Activated CD8-positive, alpha-beta T cell treated with anti-CD3 and anti-CD28 coated beads for 36 hours (primary cell): ENCODE results near the gene GRK5. TPM values are rescaled to one million over a fixed set of nuclear protein-coding genes. Genes with fewer than 3 reads are reported as not detected.

Experiments used
- ATAC-seq: fragments of 200-7000 bp; cut with Tn5 transposase; one replicate; pipeline ENCODE4 v1.10.0; 2021; ENCODE audit warnings: mild to moderate bottlenecking, moderate library complexity
- CTCF ChIA-PET: fragments of 350-600 bp; sonication (Branson Sonifier 250); formaldehyde crosslinking; loops from one replicate; lab custom pipeline; 2021; ENCODE audit warnings: antibody characterized with exemption; lab: Charles Lee
- POLR2A ChIA-PET: fragments of 350-600 bp; sonication (Branson Sonifier 250); formaldehyde crosslinking; loops from one replicate; lab custom pipeline; 2021; ENCODE audit warnings: antibody characterized with exemption; lab: Charles Lee
- DNase-seq: peaks from one replicate; pipeline ENCODE4 v3.0.0-alpha.2; 2020
- H3K27ac Mint-ChIP-seq: one replicate; pipeline ENCODE4 v1.8.0; 2021; ENCODE audit warnings: mild to moderate bottlenecking, mixed read lengths
- H3K27me3 Mint-ChIP-seq: one replicate; pipeline ENCODE4 v1.8.0; 2021; ENCODE audit warnings: mixed read lengths
- H3K36me3 Mint-ChIP-seq: one replicate; pipeline ENCODE4 v1.8.0; 2021; ENCODE audit warnings: low read depth, mixed read lengths
- H3K4me1 Mint-ChIP-seq: one replicate; pipeline ENCODE4 v1.8.0; 2021; ENCODE audit warnings: low read depth, mixed read lengths
- H3K4me3 Mint-ChIP-seq: one replicate; pipeline ENCODE4 v1.8.0; 2021; ENCODE audit warnings: mild to moderate bottlenecking, moderate library complexity, mixed read lengths
- H3K9me3 Mint-ChIP-seq: one replicate; pipeline ENCODE4 v1.8.0; 2021; ENCODE audit warnings: mixed read lengths
- intact Hi-C: fragments of 100-400 bp; cut with micrococcal nuclease; formaldehyde crosslinking; loops from one replicate; pipeline ENCODE4 v1.10.0; 2022
- total RNA-seq, 2 experiments: library from RNA; stranded (reverse); gene quantifications; one replicate each; pipeline ENCODE4 v1.2.3, GENCODE V29; 2021
- TF ChIP-seq, protein P1 (sequence below): fragments of 200-600 bp; IDR thresholded peaks from one replicate; pipeline ENCODE4 v1.8.0; 2022; ENCODE audit warnings: antibody characterized with exemption, mild to moderate bottlenecking

GRK5 gene
- total RNA-seq, 2 experiments from 2014 or later: 14.8 to 15.6 TPM

DNA sequence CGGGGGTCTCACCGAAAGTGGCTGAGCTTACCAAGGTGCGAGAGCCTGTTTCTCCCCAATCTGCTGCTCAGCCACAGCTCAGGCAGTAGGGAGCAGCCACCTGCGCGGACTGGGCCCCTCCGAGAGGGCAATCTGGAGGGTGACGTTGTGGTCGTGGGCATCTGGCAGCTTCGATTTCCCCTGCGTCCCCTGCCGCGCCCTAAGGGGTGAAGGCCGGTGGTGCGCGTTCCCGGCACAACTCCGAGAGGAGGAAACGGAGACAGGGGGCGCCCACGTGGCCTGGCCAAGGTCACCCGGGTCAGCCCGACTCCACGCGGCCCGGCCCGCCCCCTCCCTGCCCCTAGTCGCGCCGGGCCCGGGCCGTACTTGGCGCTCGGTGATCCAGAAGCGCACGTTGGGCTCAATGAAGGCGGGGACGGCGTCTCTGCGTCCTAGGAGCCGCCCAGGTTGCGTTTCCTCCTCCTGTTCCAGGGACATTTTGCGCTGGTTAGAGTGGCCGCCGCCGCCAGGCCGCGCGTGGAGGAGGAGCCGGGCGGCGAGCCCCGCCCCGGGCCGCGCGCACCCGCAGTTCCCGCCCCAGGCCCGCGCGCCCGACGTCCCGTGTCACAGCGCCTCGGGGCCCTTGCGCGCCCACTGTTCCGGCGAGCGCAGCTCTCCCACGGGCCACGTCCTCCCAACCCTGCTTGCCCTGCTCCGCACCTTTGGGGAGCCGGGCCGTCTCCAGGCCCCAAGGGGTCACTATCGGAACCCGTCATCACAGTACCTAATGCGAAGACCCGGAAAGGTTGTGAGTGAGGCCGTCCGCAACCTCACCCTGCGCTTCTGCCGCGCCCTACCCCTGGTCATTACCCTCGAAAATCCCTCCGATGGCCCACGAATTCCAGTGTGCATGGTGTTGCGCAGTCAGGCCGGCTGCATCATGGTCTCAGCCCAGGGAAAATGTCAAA, 41.9 kb upstream of the GRK5 start, which contains the start of gene SFXN4:
TSS of gene SFXN4 (minus strand) at position 544 of the 947 bp plus-strand sequence. CDS start at position 477, 67 bp downstream.
- peak within 1 kb of the TSS; percentile 95 for H3K27ac Mint-ChIP-seq
- no peaks in the 10 kb centered on the region for H3K9me3 Mint-ChIP-seq
- peak within 1 kb of the TSS; percentile 79 for H3K4me3 Mint-ChIP-seq
- peaks cover 37% of the 10 kb centered on the region for H3K4me1 Mint-ChIP-seq
- no peaks in the 10 kb centered on the region for H3K27me3 Mint-ChIP-seq
- ChIA-PET CTCF (interaction anchor here (1.0 to 1.3 kb wide), 3 partner anchors 33 to 42 kb away, joined by 3 to 5 read pairs (median 5); partner anchors contain the start of gene GRK5), POLR2A (interaction anchor here (0.7 to 2.9 kb wide), 18 partner anchors 11 to 186 kb away, joined by 3 to 14 read pairs (median 4); no protein-coding TSS in a partner anchor)
- ATAC-seq: peak; percentile 92
- DNase-seq: peak; percentile 80
- TF ChIP-seq, protein P1, sequence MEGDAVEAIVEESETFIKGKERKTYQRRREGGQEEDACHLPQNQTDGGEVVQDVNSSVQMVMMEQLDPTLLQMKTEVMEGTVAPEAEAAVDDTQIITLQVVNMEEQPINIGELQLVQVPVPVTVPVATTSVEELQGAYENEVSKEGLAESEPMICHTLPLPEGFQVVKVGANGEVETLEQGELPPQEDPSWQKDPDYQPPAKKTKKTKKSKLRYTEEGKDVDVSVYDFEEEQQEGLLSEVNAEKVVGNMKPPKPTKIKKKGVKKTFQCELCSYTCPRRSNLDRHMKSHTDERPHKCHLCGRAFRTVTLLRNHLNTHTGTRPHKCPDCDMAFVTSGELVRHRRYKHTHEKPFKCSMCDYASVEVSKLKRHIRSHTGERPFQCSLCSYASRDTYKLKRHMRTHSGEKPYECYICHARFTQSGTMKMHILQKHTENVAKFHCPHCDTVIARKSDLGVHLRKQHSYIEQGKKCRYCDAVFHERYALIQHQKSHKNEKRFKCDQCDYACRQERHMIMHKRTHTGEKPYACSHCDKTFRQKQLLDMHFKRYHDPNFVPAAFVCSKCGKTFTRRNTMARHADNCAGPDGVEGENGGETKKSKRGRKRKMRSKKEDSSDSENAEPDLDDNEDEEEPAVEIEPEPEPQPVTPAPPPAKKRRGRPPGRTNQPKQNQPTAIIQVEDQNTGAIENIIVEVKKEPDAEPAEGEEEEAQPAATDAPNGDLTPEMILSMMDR: no peak
- H3K36me3 Mint-ChIP-seq: peaks cover 45% of the 10 kb centered on the region
- intact Hi-C loops: no loop called here

DNA sequence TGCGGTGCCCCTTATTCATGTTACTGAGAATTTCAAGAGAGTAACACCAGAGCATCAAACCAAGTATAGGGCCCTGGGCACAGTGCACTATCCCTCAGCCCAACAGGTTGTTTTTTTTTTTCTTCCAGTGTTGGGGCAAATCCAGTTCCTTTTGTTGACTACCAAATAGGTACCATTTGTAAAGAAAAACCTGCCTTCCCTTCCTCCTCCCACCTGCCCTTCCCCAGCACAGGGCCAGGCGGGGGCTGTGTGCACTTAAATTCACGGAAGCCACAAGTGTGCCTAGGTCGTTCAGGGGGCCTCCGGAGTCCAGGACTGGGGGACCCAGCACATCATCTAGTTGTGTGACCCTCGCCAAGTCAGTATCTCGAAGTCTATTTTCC, 41.3 kb upstream of the GRK5 start:
- Mint-ChIP-seq H3K4me1 (peaks cover 37% of the 10 kb centered on the region), H3K36me3 (peaks cover 40% of the 10 kb centered on the region), H3K4me3 (peak overlapping the region; percentile 79), H3K27ac (peak overlapping the region; percentile 95), H3K27me3 (no peaks in the 10 kb centered on the region), H3K9me3 (no peaks in the 10 kb centered on the region)
- ATAC-seq: peak; percentile 27
- ChIA-PET POLR2A (interaction anchor here (0.6 to 2.9 kb wide), 8 partner anchors 10 to 134 kb away, joined by 3 to 14 read pairs (median 6); no protein-coding TSS in a partner anchor), CTCF (no interaction called here)
- DNase-seq: no peak
- TF ChIP-seq, protein P1: no peak
- intact Hi-C loops: no loop called here

DNA sequence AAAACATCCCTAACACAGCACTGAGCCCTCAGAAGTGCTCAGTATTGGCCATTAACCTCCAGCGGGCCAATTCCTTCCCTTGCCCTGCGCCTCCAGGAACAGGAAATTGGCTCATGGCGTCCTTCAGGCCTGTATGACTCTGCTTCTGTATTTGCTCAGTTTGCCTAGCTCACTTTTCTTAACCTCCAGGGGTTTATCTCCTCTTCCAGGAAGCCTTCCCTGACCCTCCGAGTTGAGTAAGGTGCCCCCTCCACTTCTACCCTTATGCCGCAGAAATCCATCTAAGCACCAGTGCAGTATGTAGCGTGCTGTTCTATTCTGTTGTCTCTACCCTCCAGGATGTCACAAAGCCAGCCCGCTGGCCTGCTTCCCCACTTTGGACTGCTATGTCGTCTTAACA, 40.8 kb upstream of the GRK5 start:
- TF ChIP-seq, protein P1: no peak
- DNase-seq (no peak), ATAC-seq (no peak)
- Mint-ChIP-seq H3K4me1 (peaks cover 35% of the 10 kb centered on the region), H3K36me3 (peaks cover 39% of the 10 kb centered on the region), H3K4me3 (peak overlapping the region; percentile 79), H3K27ac (peak overlapping the region; percentile 95), H3K27me3 (no peaks in the 10 kb centered on the region), H3K9me3 (no peaks in the 10 kb centered on the region)
- CTCF ChIA-PET: interaction anchor here (2.3 kb wide), 1 partner anchor 279 kb away, joined by 9 read pairs; no protein-coding TSS in a partner anchor
- intact Hi-C loops: no loop called here
- POLR2A ChIA-PET: interaction anchor here (0.6 to 2.9 kb wide), 4 partner anchors 9 to 34 kb away, joined by 3 to 14 read pairs (median 8); no protein-coding TSS in a partner anchor

DNA sequence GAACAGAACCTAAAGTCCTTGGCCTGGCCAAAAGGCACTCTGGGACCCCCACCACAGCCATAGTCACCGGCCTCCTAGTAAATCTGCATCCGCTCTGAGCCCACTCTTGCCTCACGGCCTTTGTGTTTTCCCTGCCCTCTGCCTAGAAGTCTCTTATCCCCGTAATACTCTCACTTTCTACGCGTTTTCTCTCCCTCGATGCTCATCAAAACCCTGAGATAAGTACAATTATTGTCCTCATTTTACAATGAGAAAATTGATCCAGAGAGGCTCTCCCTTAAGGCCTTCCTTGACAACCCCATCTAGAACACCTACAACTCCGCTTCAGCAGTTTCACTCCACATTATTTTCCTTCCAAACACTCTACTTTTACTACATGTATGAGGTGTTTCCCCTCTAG, 40.3 kb upstream of the GRK5 start:
- peak overlapping the region; percentile 95 for H3K27ac Mint-ChIP-seq
- TF ChIP-seq, protein P1: no peak
- ATAC-seq (no peak), DNase-seq (no peak)
- ChIA-PET CTCF (interaction anchor here (2.3 kb wide), 1 partner anchor 279 kb away, joined by 9 read pairs; no protein-coding TSS in a partner anchor), POLR2A (interaction anchor here (0.8 to 1.8 kb wide), 5 partner anchors 10 to 320 kb away, joined by 3 to 11 read pairs (median 5); no protein-coding TSS in a partner anchor)
- H3K9me3 Mint-ChIP-seq: no peaks in the 10 kb centered on the region
- peaks cover 39% of the 10 kb centered on the region for H3K36me3 Mint-ChIP-seq
- H3K4me1 Mint-ChIP-seq: peaks cover 32% of the 10 kb centered on the region
- no peaks in the 10 kb centered on the region for H3K27me3 Mint-ChIP-seq
- H3K4me3 Mint-ChIP-seq: peak overlapping the region; percentile 79
- intact Hi-C loops: no loop called here
